Measurements from ENCODE around the gene SIX3.

SIX3 gene

GRCh38 chr2:44930274-44931197 is 11.0 kb upstream of the SIX3 start:
- no peak overlapping the region for H3K4me3 ChIP-seq
- H3K27ac ChIP-seq = no peak overlapping the region

GRCh38 chr2:44931198-44931780 is 10.2 kb upstream of the SIX3 start:
- no peak overlapping the region for H3K4me3 ChIP-seq
- no peak overlapping the region for H3K27ac ChIP-seq

DNA sequence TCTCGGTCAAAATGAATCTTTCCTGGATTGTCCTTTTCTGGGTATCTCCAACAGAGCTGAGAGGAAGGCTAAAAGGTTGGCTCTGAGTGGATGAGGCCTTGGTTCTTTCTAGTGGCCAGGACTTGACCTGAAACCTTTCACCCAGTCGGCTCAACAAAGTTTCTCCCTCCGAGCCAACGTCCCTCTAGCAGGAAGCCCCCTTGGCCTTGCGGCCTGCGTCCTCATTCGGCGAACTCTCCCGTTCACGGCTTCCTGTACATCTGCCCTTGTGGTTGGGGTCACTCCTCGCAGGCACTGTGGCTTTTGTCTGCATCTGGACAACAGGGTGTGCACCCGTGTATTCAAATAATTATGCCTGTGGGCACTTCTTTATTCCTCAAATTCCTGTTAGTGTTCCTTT is 9.4 kb upstream of the SIX3 start:
- H3K27ac ChIP-seq = no peak overlapping the region
- no peak overlapping the region for H3K4me3 ChIP-seq

GRCh38 chr2:44932564-44933392 is 8.7 kb upstream of the SIX3 start:
- H3K4me3 ChIP-seq = no peak overlapping the region

GRCh38 chr2:44933434-44933951 is 8.0 kb upstream of the SIX3 start:
- Histone ChIP-seq H3K27ac (no peak overlapping the region), H3K4me3 (no peak overlapping the region)

More at GRCh38 chr2:44932564-44933392, 8.7 kb upstream of the SIX3 start:
- H3K27ac ChIP-seq = no peak overlapping the region

GRCh38 chr2:44934038-44934982 is 7.2 kb upstream of the SIX3 start:
- no peak overlapping the region for H3K27ac ChIP-seq
- no peak overlapping the region for H3K4me3 ChIP-seq

DNA sequence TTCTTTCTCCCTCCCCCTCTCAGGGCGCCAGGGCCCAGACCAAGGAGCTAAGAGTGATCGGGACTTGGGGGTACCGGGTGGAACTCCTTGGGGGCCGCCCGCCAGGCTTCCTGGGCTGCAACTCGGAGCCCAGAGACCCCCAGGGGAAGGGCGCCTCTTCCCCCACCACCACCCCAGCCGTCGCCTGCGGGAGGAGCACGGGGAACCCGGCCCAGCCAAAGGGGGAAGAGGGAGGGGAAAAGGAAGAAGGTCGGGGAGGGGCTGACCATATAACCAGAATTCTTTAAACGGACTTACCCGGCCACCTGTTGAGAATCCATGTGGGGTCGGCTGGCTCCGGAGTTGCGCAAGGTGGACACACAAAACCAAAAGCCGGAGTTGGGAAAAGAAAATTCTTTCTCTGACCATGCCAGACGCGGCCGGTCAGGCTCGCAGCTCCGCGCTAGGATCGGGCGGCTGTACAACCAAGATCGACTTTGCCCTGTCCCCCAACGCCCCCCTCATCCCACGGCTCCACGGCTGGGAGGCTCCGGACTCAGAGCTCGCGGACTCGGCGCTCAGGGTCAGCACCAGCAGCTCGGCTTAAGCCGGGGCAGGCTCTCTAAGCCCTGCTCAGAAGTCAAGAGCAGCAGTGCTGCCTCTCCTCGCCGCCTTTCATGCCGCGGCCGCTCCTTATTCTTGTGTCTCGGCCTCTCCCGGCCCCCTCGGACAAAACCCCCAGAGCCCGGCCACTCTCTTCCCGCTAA is 6.3 kb upstream of the SIX3 start:
- H3K4me3 ChIP-seq = no peak overlapping the region
- no peak overlapping the region for H3K27ac ChIP-seq

DNA sequence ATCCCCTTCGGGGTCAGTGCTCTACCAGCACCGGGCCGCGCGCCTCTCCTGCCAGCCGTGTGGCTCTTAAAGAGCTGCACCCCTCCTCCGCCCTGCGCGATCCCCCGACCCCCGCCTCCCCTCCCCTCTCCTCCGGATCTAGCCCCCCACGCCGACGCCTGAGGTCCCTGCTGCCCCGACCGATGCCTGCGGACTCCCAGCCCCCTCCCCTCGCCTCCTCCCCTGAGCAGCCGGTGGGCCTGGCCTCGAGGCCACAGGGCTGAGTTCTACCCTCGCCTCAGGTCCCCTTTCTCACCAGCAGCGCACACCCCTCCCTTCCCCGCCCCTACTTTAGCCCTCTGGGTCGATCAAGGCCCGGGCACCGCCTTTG is 5.8 kb upstream of the SIX3 start:
- no peak overlapping the region for H3K4me3 ChIP-seq
- no peak overlapping the region for H3K27ac ChIP-seq

GRCh38 chr2:44936275-44936674 is 5.2 kb upstream of the SIX3 start:
- Histone ChIP-seq H3K27ac (no peak overlapping the region), H3K4me3 (no peak overlapping the region)

DNA sequence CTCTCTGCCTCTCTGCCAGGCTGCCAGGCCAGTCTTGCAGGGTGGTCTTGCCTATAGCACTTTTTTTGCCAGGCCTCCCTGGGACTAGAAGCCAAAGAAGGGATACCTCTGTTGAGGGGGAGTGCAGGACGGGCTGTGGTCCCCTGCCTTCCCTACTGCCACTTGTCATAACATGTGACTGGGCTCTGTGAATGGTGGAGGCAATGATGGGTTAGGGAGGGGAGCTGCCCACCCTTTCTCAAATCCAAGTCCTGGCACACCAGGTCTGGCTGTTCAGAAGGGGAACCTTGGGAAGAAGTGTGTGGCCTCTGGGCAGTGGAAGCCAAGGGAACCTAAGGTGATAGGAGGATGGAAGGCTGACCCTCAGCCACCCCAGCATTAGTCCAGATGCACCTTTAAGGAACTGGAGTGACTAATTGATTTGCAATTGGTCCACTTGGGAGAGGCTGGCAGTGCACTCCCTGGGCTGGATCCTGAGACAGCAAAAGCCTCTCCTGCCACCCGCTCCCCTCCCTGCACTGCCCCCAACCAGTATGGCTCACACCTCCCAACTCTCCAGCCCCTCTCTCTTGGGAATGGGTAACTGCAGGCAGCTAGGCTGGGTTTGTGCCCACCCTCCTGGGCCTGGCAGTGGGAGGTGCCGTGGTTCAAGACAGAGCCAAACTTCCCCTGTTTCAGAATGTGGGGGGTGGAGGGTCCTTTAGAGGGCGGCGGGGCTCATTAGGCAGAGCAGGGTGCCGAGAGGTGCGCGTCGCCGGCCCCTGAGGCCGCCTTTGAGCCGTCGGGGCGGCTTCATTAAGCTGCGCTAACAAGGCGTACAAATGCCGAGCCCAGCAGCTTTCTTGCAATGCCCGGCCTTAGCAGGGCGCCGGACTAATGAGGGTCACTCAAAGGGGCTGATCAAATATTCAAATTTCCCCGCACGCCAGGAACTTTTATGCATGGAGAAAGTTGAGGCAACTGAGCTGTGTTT is 4.5 kb upstream of the SIX3 start:
- Histone ChIP-seq H3K27ac (no peak overlapping the region), H3K4me3 (peak overlapping the region in 1 of 7 experiments; percentile 10)

DNA sequence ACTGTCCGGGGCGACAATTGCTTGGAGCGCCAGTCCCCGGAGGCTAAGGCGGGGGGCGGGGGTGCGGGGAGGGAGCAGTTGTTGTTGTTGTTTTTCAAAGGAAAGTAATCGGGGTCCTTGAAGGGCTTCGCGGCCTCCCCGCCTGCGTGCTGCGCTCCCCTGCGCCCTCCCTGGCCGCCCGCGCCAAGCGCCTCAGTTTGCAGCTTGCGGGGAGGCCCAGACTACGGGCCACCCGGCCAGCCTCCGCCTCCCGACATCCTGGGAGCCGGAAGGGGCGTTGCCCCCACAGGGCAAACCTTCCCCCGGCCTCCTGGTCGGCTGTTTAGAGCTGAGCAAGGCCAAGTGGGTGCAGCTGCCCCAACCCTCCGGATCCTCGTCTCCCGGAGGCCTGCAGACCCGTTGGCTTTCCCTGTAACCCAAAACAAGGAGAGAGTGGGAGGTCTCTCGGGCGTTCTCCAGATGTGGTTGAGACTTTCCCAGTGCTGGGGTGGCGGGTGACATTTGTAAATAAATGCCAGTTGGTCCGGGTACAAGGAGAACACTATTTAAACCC is 3.7 kb upstream of the SIX3 start:
- H3K27ac ChIP-seq = no peak overlapping the region
- H3K4me3 ChIP-seq = peak overlapping the region in 2 of 7 experiments; percentile 3 to 10

DNA sequence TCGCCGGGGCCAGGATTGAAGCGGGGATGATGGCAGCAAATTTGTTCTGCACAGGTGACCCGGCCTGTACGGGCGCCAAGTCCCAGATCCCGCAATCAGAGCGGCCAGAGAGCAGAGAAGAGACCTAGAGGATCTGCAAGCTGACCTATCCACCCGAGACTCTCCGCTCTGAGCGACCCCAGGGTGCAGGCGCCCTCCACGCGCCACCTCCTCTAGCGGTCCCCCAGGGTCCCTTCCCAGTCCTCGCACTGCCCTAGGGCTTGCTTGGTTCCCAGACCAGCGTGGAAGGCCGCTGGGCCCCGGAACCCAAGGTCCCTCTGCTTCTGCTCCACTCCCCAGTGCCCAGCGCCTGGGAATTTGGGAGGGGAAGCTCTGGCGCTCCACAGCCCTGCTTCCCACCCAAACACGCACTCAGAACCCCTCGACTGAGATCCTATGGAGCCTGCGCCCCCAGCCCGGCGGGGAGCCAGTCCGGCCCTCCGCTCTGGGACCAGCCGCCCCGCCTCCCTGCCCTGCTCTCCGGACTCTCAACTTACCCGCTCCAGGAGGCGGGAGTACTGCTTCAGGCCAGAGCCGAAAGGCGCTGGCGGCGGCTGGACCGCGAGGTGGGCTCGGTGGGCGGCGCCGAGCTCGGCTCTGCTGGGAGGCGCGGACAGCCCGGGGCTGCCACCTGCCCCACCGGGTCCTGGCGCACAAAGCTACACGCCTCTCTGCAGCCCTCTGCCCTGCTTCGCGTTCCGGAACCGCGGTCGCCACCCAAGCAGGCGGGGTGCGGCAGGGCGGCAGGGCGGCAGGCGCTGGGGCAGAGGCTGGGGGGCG is 3.0 kb upstream of the SIX3 start:
- no peak overlapping the region for H3K27ac ChIP-seq
- no peak overlapping the region for H3K4me3 ChIP-seq

DNA sequence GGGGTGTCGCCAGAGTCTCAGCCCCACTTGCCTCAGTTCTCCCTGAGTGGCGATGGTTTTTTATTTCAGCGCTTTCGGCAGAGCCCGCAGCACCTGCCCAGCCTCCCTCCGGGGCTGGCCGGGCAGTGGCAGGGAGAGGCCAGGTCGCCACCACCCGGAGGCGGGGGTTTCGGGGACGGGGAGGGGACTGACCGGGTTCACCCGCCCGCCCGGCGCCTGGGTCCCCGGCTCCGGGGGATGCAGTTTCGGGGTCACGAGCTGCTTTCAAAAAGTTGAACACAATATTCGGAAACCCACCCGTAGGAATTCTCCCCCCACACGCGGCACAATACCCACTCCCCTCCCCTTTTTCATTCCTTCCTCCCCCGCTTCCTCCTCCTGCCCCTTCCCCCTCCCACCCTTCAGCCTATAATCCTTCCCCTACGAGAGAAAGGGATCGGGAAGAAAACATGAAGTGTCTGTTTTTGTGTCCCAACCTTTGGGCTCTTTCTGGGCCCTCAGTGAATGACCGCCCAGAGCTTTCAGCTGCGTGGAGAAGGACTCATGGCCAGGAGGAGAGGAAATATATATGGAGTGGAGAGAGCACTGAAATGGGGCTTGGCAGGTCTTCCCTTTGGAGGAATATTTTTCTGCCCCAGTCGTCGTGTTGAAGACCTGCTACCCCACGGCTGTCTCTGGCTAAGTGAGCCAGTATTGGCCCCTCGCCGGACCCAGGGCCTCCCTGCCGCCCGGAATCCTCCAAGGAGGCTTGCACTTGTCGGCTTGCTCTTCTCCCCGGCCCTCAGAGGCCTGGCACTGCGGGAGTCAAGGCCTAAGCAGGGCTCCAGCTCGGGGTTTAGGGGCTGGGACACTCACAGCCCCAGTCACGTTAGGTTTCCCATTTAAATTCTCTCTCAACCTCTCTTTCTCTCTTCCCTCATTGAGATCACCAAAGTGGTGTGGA is 2.1 kb upstream of the SIX3 start:
- Histone ChIP-seq H3K27ac (no peak overlapping the region), H3K4me3 (no peak overlapping the region)

DNA sequence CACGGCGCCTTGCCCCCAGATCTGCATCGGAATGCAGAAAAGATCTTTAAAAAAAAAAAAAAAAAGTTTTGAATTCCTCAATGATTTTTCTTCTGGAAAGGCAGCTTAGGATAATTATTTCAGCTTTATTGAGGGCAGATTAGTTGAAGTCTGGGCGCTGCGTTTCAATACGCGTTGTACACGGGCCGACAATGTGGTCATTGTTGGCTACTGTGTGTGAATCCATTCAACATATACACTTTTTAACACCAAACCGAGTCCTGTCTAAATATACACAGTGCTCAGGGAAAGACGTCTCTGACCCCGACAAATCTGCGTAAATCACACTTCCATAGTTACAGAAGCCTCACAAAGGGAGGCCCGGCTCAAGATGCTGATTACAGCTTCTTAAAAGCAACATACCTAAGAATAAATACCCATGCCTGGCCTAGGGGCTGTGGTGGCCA is 1.4 kb upstream of the SIX3 start:
- no peak overlapping the region for H3K27ac ChIP-seq
- H3K4me3 ChIP-seq = no peak overlapping the region
